ENCODE results near the gene CRTAC1.

DNA sequence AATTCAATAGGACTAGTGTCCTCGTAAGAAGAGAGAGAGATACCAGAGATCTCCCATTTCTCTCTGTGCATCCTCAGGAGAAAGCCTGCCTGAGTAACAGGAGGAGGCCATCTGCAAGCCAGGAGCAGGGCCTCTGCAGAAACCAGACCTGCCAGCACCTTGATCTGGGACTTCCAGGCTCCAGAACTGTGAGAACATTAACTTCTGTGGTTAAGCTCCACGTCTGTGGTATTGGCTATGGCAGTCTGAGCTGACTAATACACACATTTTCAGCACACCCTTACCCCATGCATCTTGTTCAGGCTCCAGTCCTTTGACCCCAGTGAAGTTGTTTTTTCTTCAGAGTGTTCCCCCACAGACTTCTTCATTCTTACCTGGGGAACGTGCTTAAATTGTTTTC, 3.1 kb upstream of the CRTAC1 start:
- TF ChIP-seq, protein P1, sequence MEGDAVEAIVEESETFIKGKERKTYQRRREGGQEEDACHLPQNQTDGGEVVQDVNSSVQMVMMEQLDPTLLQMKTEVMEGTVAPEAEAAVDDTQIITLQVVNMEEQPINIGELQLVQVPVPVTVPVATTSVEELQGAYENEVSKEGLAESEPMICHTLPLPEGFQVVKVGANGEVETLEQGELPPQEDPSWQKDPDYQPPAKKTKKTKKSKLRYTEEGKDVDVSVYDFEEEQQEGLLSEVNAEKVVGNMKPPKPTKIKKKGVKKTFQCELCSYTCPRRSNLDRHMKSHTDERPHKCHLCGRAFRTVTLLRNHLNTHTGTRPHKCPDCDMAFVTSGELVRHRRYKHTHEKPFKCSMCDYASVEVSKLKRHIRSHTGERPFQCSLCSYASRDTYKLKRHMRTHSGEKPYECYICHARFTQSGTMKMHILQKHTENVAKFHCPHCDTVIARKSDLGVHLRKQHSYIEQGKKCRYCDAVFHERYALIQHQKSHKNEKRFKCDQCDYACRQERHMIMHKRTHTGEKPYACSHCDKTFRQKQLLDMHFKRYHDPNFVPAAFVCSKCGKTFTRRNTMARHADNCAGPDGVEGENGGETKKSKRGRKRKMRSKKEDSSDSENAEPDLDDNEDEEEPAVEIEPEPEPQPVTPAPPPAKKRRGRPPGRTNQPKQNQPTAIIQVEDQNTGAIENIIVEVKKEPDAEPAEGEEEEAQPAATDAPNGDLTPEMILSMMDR (optimal IDR thresholded peaks at IDR 0.05 in 1 of 3, IDR thresholded peaks at IDR 0.05 in 1 of 3, conservative IDR thresholded peaks at IDR 0.05 in 1 of 3; ENCODE audit: extremely low read depth in 1 of 3, insufficient read depth in 2 of 3, low read length in 3 of 3), result no peak
- no peak for TF ChIP-seq EZH2 (IDR thresholded peaks at IDR 0.05; ENCODE audit: low read length)

Data from keratinocyte (primary cell).